Gastroesophageal sphincter (tissue), 4 donors: Measurements from ENCODE around the gene TFEB. TPM values are rescaled to one million over a fixed set of nuclear protein-coding genes. Genes with fewer than 3 reads are reported as not detected.

Experiments
- ATAC-seq: fragments of 150-250 bp; one replicate; pipeline ENCODE4 v1.9.1; 2016; ENCODE audit warnings: mild to moderate bottlenecking, moderate library complexity
- H3K27ac ChIP-seq, 4 donors: fragments of 200-600 bp; sonication (generic) in 3 of 4; 1 replicate in 3 of 4; 2 replicates in 1 of 4; pipeline ENCODE4 v1.5.1; 2016 to 2019
- H3K27me3 ChIP-seq: fragments of 200-600 bp; sonication (generic); one replicate; pipeline ENCODE4 v1.5.1; 2019
- H3K36me3 ChIP-seq, 2 donors: fragments of 200-600 bp; sonication (generic); one replicate each; pipeline ENCODE4 v1.5.1; 2019; ENCODE audit warnings: control low read depth in 1 of 2
- H3K4me1 ChIP-seq, 3 donors: fragments of 200-600 bp; sonication (generic); 1 replicate in 2 of 3; 2 replicates in 1 of 3; pipeline ENCODE4 v1.5.1; 2016 to 2019; ENCODE audit warnings: control low read depth in 2 of 3
- H3K4me3 ChIP-seq, 2 donors: fragments of 200-600 bp; sonication (generic); one replicate each; pipeline ENCODE4 v1.5.1; 2019; ENCODE audit warnings: mild to moderate bottlenecking in 1 of 2, moderate library complexity in 1 of 2
- H3K9me3 ChIP-seq, 3 donors: fragments of 200-600 bp; sonication (generic); one replicate each; pipeline ENCODE4 v1.5.1; 2017 to 2019; ENCODE audit warnings: control low read depth in 2 of 3
- CTCF ChIP-seq, 4 experiments: fragments of 200-600 bp in 2 of 4; fragments of 450-650 bp in 2 of 4; sonication (generic) in 1 of 4; IDR thresholded peaks; one replicate each; pipeline ENCODE4 v1.5.1; 2017 to 2019; ENCODE audit warnings: antibody characterized with exemption in 4 of 4, mild to moderate bottlenecking in 2 of 4, moderate library complexity in 2 of 4
- EP300 ChIP-seq: sonication (generic); formaldehyde crosslinking; IDR thresholded peaks from one replicate; pipeline ENCODE4 v1.6.1; 2017; ENCODE audit warnings: antibody characterized with exemption, mild to moderate bottlenecking
- POLR2A ChIP-seq, 2 donors: fragments of 450-650 bp; IDR thresholded peaks; one replicate each; pipeline ENCODE4 v1.6.1; 2017; ENCODE audit warnings: antibody characterized with exemption in 2 of 2, mild to moderate bottlenecking in 2 of 2, moderate library complexity in 1 of 2
- POLR2AphosphoS5 ChIP-seq: sonication (generic); formaldehyde crosslinking; IDR thresholded peaks from one replicate; pipeline ENCODE4 v1.6.1; 2017; ENCODE audit warnings: antibody characterized with exemption
- WGBS, 2 donors: methylation state at CpG; one replicate each; pipeline ENCODE4 v1.1.5; 2018; ENCODE audit warnings: low coverage in 1 of 2; 5-methylcytosine and 5-hydroxymethylcytosine counted together
- total RNA-seq, 4 donors: library from RNA; depleted of rRNA; stranded (reverse); fragments of >200 nt; gene quantifications; one replicate each; pipeline ENCODE4 v1.1.0, GENCODE V29; 2016

Gene TFEB
- total RNA-seq, 4 donors from 2014 or later: 16.6 to 42.8 (median 26.1) TPM

- TF ChIP-seq POLR2A (IDR thresholded peaks at IDR 0.05) (no peak), POLR2AphosphoS5 (no peak), EP300 (no peak), CTCF (IDR thresholded peaks at IDR 0.05) (no peak)
- ATAC-seq: no peak
- peaks cover 0 to 84% (median 15%) of the 10 kb centered on the region in 3 donors for H3K4me1 ChIP-seq
- 90 to 94% methylated on average over 2 to 6 of the region's 7 CpGs for WGBS, 2 donors
- no peak overlapping the region for H3K27ac ChIP-seq
- no peak overlapping the region for H3K4me3 ChIP-seq
- peaks cover 0 to 4% of the 10 kb centered on the region in 2 donors for H3K36me3 ChIP-seq
- H3K27me3 ChIP-seq: no peaks in the 10 kb centered on the region
- H3K9me3 ChIP-seq: no peaks in the 10 kb centered on the region
Measured at GRCh38 chr6:41729624-41730023, 5.8 kb downstream of the TFEB start.

GRCh38 chr6:41728954-41729353 is 6.5 kb downstream of the TFEB start:
- Histone ChIP-seq H3K27ac (no peak overlapping the region), H3K4me3 (no peak overlapping the region), H3K36me3 (peaks cover 0 to 4% of the 10 kb centered on the region in 2 donors), H3K27me3 (no peaks in the 10 kb centered on the region), H3K9me3 (no peaks in the 10 kb centered on the region), H3K4me1 (peaks cover 0 to 89% (median 22%) of the 10 kb centered on the region in 3 donors)
- WGBS, 2 donors: no CpG with 5 or more reads among the region's 7 CpGs
- no peak for TF ChIP-seq CTCF (IDR thresholded peaks at IDR 0.05)
- no peak for TF ChIP-seq POLR2A (IDR thresholded peaks at IDR 0.05)
- no peak for TF ChIP-seq POLR2AphosphoS5
- no peak for TF ChIP-seq EP300
- no peak for ATAC-seq

GRCh38 chr6:41728073-41728936 is 7.1 kb downstream of the TFEB start:
- no peaks in the 10 kb centered on the region for H3K27me3 ChIP-seq
- 71 to 100% methylated on average over 4 to 9 of the region's 19 CpGs for WGBS, 2 donors
- no peaks in the 10 kb centered on the region for H3K9me3 ChIP-seq
- H3K4me3 ChIP-seq: no peak overlapping the region
- ATAC-seq: no peak
- H3K4me1 ChIP-seq: peaks cover 0 to 89% (median 26%) of the 10 kb centered on the region in 3 donors
- peaks cover 0 to 4% of the 10 kb centered on the region in 2 donors for H3K36me3 ChIP-seq
- H3K27ac ChIP-seq: no peak overlapping the region
- no peak for TF ChIP-seq POLR2A (IDR thresholded peaks at IDR 0.05)
- TF ChIP-seq POLR2AphosphoS5: no peak
- TF ChIP-seq EP300: no peak

GRCh38 chr6:41727705-41728072 is 7.7 kb downstream of the TFEB start:
- no CpG with 5 or more reads among the region's 3 CpGs for WGBS, 2 donors
- H3K4me3 ChIP-seq: no peak overlapping the region
- H3K27me3 ChIP-seq: no peaks in the 10 kb centered on the region
- H3K36me3 ChIP-seq: peaks cover 0 to 4% of the 10 kb centered on the region in 2 donors
- peaks cover 0 to 89% (median 25%) of the 10 kb centered on the region in 3 donors for H3K4me1 ChIP-seq
- TF ChIP-seq POLR2AphosphoS5: no peak
- no peak for TF ChIP-seq POLR2A (IDR thresholded peaks at IDR 0.05)
- TF ChIP-seq CTCF (IDR thresholded peaks at IDR 0.05): no peak
- no peak for TF ChIP-seq EP300
- H3K27ac ChIP-seq: no peak overlapping the region
- H3K9me3 ChIP-seq: no peaks in the 10 kb centered on the region
- ATAC-seq: no peak

GRCh38 chr6:41726876-41727275 is 8.5 kb downstream of the TFEB start:
- WGBS, 2 donors: 70 to 93% methylated on average over 1 to 2 of the region's 7 CpGs
- no peak for ATAC-seq

More at GRCh38 chr6:41726876-41727275, 8.5 kb downstream of the TFEB start:
- TF ChIP-seq EP300 (no peak), POLR2A (IDR thresholded peaks at IDR 0.05) (no peak), POLR2AphosphoS5 (no peak), CTCF (IDR thresholded peaks at IDR 0.05) (no peak)
- Histone ChIP-seq H3K4me1 (peaks cover 0 to 89% (median 24%) of the 10 kb centered on the region in 3 donors), H3K9me3 (no peaks in the 10 kb centered on the region), H3K27me3 (no peaks in the 10 kb centered on the region), H3K36me3 (peaks cover 0 to 4% of the 10 kb centered on the region in 2 donors), H3K27ac (no peak overlapping the region), H3K4me3 (no peak overlapping the region)
